NCI-H748 (cell line): ENCODE data around the gene A2M.

Source experiments
- DNase-seq: peaks from one replicate; lab custom pipeline; 2025; ENCODE audit not compliant: unreplicated experiment; lab: John Stamatoyannopoulos, UW

The A2M gene

DNA sequence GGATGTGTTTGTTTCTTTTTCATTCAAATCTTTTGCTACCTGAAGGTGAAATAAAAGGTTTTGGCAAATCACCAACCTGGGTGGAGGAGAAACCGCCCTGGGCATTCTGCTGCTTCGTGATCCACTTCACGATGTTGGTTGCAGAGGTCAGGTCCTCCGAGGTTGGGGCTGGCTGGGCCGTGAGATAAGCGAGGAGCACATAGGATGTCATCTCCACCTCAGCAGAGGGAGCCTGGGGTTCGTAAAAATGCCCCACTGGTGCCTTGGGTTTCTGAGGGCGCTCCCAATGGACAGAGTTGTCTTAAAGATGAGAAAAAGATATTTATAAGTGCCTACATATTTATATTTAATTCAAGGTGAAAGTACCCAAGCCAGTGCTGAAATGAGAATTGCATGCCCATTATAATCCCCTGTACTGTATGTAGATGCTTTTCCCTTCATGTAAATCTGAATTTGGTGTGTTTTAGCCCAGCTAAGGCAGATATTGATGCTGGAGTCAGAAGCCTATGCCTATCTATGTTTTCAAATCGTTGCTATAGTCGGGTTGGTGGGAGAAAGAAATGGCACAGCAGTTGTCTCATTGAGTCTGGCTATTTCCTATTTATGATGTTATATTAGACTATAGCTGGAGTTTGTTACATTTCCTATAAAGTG is 41.1 kb downstream of the A2M start:
- no peak for DNase-seq

DNA sequence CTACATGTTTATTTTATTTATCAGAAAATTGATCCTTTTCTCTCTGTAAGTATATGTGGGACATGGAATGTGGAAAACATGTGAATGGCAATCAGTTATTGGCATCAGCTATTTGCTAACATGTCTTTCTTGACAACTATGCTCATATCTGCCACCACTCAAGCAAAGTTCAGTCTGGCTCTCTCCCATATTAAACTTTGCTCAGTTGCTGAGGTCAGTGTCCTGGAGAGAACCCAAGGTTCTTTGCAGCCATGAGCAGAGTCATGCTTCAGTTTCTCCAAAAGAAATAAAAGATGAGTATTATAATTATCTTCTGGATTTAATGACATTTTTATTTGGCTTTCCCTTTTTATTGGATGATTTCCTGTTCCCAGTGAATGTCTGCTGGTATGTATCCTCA is 42.6 kb downstream of the A2M start:
- DNase-seq: no peak

DNA sequence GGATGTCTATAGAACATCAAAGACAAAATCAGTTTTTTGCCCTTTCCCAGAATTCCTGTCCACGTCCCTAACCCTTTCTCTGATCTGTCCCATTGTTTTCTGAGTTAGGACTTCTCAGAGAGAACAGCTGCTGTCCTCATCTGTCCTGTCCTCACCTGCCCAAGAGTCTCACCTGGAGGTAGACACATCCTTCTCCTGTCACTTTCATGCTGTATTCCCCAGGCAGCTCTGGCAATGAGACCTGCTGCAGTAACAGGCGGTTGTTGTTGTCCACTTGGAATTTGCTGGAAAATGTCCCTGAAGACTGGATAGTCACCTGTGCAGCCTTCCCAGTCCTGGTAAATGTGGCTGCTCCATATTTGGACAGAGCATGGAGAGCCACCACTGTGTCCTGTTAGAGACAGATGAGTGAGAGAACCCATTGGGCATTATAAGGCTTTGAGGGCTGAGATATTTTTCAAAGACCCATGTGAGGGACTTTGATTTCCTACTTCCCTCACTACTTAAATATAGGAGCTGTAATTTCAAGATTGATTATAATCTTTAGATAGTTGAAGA is 43.2 kb downstream of the A2M start:
- DNase-seq: no peak

DNA sequence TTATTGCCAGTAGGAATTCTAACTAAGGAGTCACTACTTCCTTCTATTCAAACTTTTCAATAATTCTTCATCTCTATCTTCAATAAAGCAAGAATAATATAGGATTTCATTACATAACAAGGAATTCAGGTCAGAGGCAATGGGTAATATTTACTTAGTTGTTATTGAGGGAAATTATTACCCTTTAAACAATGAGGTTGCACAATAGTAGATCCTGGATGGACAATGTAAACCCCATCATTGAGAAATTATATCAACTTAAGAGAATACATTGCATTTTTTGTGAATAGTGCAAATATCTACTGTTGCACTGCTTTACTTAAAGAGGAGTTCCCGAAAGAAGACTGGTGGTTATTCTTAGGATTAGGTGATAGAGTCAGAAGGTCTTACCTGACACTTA is 43.8 kb downstream of the A2M start:
- no peak for DNase-seq

DNA sequence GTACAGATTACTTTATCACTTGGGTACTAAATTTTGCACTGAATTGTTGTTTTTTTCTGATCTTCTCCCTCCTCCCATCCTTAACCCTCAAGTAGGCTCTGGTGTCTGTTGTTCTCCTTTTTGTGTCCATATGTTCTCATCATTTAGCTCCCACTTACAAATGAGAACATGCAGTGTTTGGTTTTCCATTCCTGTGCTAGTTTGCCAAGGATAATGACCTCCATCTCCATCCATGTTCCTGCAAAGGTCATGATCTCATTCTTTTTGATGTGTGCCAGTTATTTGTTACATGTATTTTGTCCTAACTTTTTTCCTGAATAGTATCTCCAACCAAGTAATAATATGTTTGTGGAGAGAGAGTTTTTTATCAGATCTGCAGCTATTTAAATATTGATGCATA is 44.2 kb downstream of the A2M start:
- DNase-seq: no peak

DNA sequence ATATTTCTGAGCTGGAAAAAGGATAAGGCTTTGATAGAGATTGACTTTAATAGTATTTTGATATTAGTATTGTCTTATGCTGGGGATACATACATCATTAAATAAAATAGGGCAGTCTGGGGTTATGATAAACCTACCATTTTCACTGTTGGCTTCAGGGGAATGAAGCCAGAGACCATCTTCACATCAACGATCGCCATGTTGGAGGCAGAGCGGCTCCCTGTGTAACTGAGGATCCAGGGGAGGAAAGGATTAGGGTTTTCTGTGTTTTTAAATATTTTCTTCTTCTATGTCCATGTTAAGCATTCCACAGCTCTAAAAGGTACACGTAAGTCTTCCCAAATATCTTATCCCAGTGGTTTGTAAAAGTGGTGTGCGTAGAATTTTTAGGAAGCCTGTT is 45.4 kb downstream of the A2M start:
- no peak for DNase-seq

DNA sequence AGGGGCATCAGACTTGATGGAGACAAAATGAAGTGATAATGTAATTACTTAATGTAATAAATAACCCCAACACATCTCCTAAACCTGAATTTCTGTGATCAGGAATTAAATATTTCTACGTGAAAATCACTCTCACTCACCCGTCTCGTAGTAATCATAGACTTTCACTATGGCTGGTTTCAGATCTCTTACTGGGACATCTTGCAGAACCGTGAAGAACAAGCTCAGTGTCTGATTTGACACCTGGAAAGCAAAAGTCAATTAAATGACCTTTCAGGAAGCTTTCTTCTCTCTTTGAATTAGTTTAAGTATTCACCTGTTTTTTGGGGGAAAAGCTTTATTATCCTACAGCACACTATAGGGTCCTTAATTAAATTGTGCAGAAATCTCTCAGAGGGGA is 47.1 kb downstream of the A2M start:
- DNase-seq: no peak

DNA sequence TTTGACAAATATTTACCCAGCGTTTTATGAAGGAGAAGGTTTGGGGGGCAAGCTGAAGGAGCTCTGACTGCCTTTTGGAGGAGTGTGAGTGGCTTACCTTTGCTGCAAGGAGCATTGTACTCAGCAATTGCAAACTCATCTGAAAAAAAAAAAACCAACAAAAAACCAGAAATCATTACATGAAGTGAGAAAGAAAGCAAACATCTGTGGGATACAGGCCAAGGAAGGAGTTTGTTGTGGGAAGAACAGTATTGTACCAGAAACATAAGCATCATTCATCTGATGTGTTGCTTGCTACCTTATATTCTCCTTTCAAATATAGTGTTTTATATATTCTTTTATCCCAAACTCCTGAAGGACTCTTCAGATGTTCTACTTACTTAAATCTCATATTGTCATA is 47.6 kb downstream of the A2M start:
- no peak for DNase-seq

DNA sequence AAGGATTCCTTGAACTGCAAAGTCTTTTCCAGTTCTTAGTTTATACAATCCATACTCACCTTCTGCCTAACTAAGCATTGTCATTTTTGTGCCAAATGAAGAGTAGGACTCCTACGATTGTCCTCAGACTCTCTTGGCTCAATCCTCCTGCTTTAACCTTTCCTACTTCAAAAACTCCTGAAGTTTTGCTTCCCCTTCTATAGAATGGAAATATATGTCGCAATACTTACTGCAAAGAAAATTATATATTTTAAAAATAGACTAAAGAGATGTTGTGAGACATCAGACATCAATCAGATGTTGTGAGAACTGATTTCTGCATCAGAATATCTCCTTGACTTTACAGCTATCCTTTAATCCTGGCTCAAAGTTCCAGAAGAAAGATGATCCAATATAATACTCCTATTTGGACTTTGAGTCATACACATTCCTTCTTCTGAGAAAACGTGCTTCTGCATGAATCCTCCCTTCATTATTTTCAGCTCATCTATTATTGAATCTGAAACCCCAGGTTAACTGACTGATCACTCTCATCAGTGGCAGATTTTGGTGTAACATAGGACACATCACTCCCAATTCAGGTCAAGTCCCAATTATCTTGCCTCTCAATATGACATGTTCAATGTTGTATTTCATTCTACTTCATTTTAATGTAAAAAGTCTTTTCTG is 48.8 kb downstream of the A2M start:
- DNase-seq: no peak

DNA sequence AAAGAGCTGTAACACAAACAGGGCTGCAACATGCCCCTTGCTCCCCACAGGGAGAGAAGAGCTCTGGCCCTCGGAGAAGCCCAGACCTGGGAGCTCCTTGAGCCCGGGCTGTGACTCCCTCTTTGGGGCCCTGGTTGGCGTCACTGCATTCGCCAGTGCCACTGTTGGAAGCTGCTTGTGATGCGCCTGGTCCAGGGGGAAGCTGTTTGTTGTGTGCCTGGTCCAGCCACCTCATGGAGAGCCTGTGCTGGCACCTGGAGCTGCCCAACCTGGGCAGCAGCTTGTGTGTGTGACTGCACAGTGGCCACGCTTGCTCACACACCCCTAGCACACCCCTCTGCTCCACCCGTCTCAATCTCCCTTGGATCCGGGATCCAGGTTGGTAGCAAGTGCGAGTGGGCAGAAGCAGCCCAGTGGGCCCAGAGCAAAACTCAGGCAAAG is 49.5 kb downstream of the A2M start:
- no peak for DNase-seq

DNA sequence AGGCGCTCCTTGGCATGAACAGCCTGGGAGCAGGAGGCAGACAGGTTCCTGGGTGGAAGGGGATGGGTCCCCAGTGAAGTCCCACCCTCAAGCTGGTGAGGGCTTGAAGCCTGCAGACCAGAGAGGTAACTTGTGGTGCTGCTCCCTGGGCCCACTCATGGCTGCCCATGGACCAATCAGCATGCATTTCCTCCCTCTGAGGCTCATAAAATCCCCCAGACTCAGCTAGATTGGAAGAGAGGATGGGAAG is 50.2 kb downstream of the A2M start:
- no peak for DNase-seq

DNA sequence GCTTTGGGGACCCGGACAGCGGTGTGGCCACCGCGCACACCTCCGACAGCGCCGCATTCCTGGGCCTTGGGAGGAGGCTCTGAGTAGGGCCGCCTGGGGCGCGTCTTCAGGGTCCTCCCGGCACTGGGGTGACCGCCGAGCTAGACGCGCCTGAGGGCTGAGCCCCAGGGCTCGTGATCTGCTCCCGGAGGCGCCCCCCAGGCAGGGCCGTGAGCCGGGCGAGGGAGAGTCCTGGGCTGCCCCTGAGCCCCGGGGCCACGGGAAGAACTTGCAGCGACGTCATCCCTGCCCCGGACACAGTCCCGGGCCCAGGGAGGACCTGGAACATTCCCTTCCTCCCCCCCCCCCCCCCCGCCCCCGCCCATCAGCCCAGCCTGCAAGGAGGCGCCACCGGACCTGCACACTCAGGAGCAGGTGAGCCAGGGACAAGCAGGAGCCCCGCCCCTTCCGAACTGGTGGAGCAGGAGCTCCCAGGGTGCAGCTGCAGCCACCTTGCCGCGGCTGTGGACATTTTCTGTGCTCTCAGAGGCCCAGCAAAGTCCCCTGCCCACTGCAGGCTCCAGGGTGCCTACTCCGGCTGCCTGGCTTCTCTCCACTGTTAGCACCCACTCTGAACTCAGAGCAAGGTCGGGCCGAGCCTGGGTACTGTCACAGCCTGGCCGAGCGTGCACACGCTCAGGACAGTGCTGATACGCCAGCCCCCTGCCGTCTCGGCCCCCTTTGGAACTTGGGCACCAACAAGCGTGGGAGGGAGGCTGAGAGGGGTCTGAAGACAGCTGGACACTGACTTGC is 50.7 kb downstream of the A2M start:
- peak; percentile 55 for DNase-seq

DNA sequence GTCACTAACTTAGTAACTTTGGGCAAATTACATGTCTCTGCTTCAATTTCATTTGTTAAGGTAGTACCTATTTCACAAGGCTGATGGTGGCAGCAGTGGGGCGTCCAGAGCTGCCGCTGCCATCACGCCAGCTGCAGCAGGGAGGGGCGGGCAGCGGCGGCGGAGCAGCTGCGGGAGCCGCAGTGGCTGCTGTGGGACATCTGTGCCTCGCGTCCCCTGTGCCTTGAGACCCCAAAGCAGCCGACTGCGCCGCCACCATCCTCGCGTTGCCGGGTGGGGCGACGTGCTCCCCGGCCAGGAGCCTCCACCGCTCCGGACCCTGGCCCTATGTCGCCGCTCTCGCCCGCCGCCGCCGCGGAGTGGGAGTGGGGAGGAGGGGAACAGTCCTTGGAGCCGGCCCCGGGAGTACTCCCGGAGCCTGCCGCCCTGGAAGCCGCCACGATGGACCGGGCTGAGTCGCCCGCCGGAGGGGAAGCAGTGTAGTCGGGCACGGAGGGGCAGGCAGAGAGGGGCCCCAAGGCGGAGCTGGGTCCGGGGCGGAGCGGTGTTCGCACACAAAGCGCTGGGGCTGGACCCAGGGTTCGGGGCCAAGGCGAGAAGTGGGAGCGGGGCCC is 51.4 kb downstream of the A2M start:
- peak; percentile 52 for DNase-seq

DNA sequence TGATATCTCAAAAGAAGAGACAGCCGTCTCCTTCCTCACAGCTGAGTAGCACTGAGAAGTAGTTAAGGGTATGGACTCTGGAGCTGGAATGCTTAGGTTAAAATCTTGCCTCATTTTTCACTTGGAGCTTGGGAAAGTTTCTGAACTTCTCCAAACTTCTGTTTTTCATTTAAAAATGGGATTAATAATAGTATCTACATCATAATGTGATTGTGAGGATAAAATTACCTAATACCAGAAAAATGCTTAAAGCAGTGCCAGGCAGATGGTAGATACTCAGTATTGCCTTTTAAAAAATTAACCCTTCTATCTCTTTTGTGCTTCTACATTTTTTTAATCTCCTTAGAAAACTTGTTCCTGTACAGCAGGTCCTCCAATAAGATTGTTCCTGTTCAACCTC is 63.1 kb downstream of the A2M start:
- DNase-seq: no peak

DNA sequence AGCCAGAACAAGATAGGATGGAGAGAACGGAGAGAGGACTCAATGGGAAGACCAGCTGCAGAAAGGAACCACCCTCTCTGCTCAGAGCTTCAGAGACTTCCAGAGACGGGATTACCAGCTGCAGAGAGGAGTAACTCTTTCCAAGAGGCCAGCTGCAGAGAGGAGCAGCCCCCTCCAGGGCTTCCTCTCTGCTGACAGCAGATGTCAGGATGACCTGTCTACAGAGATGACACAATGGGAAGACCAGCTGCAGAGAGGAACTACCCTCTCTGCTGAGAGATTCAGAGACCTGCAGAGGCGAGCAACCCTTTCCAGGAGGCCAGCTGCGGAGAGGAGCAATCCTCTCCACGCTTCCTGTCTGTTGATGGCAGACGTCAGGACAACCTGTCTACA is 64.6 kb downstream of the A2M start:
- no peak for DNase-seq

DNA sequence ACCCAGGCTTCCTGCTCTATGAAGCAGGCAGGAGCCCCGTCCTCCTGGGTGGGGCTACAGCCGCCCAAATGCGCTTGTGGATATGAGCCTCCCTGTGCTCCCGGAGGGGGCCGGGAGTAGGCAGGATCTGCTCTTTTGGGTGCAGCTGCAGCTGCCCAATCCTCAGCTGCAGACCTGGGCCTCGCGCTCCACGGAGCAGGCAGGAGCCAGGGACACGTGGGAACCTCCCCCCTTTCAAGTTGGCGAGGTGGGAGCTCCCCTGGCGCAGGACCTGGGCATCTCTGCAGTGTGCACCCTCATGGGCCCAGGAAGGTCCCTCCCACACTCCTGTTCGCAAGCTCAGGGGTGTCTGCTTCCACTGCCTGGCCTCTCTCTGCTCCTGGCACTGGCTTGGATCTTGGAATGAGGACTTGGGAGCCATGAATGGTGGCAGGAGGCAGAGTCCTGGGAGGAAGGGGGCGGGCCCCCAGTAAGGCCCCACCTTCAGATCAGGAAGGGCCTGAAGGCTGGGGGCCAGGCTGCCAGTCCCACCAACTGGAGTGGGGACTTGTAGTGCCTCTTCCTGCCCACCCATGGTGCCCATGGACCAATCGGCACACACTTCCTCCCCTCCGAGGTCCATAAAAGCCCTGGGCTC is 65.1 kb downstream of the A2M start:
- DNase-seq: no peak

DNA sequence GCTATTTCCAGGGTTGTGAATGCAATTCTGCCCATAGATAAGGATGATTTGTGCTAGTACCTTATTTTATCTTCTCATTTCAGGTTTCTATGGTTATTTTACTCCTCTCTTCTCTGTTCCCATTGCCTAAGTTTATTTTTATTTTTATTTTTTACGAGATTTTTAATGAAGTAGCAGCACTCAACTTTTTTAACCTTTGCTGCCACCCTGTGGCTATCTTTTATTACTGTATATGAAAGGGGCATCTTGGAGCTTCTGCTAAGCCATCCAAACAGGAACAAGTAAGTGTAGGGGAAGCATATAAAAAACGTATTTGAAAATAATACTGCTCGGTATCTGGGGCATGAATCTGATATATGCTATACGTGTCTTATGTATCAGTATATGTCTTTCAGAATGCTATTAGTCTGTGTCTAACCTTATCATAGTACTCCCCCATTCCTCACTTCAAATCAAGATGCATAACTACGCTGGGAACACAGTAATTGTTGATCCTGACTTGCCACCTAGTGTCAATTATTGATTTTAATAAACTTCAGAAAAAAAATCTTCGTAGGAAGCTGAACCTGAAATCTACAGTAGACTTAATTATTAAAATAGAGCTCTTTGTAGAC is 66.1 kb downstream of the A2M start:
- peak; percentile 1 for DNase-seq

DNA sequence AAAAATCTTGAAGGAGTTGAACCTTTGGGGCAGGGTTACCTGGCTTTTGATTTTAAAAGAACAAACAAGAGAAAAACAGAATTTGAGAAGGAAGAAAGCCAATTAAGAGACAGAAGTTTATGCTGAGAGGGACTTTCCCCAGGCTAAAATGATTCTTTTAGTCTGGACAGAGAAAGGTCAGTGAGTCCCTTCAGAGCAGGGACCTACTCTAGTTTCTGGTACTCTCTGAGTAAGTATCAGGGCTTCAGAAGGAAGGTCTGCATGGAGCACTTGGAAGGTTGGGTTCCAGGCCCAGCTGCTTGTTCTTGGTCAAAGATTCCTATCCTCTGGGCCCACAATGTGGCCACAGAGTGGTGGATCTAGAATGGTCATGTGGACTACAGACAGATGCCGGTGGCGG is 66.8 kb downstream of the A2M start:
- DNase-seq: no peak

DNA sequence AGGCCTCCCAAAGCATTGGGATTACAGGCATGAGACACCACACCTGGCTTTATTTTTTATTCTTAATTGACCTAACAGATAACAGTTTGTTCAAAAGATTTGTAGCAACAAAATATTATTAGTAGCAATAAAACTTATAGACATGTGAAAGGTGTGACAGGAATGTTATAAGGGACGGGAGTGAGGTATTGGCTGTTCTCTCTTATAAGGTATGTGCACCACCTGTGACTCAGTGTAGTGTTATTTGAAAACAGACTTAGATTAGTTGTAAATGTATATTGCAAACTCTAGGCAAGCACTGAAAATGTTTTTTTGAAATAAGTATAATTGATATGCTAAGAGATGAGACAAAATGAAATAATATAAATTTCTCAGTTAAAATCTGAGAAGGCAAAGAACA is 68.6 kb downstream of the A2M start:
- no peak for DNase-seq

DNA sequence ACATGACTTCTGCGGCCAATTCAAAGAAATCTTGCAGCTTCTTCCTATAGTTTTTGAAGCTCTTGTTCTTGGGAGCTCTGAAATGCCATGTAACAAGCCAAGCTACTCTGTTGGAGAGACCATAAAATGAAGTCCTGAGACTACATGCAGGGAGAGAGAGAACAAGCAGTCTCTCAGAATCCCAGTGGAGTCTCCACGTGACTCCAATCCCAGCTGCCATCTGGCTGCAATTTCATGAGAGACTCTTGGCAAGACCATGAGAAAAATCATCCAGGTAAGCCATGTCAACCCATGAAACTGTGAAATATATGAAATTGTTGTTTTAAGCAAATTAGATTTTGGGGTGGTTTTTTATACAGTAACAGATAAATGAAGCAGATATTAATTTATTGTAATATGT is 72.0 kb downstream of the A2M start:
- no peak for DNase-seq

DNA sequence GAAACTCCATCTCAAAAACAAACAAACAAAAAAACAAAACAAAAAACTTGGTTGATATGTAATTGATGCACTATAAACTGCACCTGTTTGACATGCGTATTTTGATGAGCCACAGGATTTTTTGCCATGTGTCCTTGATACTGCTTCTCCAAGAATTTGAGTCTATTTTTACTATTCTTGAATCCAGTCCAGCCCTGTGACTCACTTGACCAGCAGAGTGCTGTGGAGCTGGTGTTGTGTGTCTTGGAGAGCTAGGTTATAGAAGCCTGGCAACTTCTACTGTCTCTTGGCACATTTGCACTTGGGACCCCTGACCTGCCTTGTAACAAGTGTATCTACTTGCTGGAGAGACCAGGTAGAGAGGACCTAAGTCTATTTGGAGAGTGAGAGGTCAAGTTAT is 74.4 kb downstream of the A2M start:
- DNase-seq: no peak
